ENCODE measurements around the gene BSG.

BSG gene

GRCh38 chr19:572140-572742 lies at the start of gene BSG:
BSG (plus strand) TSS chr19:572596; CDS start chr19:572635, 39 bp downstream.
- DNase-seq (ENCODE audit: low read depth), result peak; percentile 99

- DNase-seq (ENCODE audit: low read depth), result no peak
These were observed 49.7 kb upstream of the BSG start for GRCh38 chr19:522726-523125.

GRCh38 chr19:524062-524674 lies 48.2 kb upstream of the BSG start:
- no peak for DNase-seq (ENCODE audit: low read depth)

GRCh38 chr19:525029-525428 lies 47.4 kb upstream of the BSG start:
- no peak for DNase-seq (ENCODE audit: low read depth)

GRCh38 chr19:525857-526419 lies 46.5 kb upstream of the BSG start:
- DNase-seq (ENCODE audit: low read depth), result no peak

- DNase-seq (ENCODE audit: low read depth), result no peak
These were observed 42.0 kb upstream of the BSG start for GRCh38 chr19:530134-531008.

GRCh38 chr19:531009-531752 lies 41.2 kb upstream of the BSG start:
- peak; percentile 81 for DNase-seq (ENCODE audit: low read depth)

GRCh38 chr19:531753-532560 lies 40.4 kb upstream of the BSG start, which contains the start of gene CDC34:
CDC34 (plus strand) TSS chr19:531760; CDS start chr19:531932, 172 bp downstream.
- DNase-seq (ENCODE audit: low read depth), result no peak

GRCh38 chr19:532561-533363 lies 39.6 kb upstream of the BSG start:
- DNase-seq (ENCODE audit: low read depth), result no peak

GRCh38 chr19:533364-534058 lies 38.9 kb upstream of the BSG start:
- DNase-seq (ENCODE audit: low read depth), result no peak

- DNase-seq (ENCODE audit: low read depth), result no peak
These were observed 38.3 kb upstream of the BSG start for GRCh38 chr19:534088-534487.

GRCh38 chr19:535017-535835 lies 37.2 kb upstream of the BSG start:
- no peak for DNase-seq (ENCODE audit: low read depth)

GRCh38 chr19:536031-536880 lies 36.1 kb upstream of the BSG start:
- no peak for DNase-seq (ENCODE audit: low read depth)

- no peak for DNase-seq (ENCODE audit: low read depth)
These were observed 35.5 kb upstream of the BSG start for GRCh38 chr19:536881-537404.

- DNase-seq (ENCODE audit: low read depth), result no peak
These were observed 33.6 kb upstream of the BSG start for GRCh38 chr19:538641-539428.

- DNase-seq (ENCODE audit: low read depth), result no peak
These were observed 32.9 kb upstream of the BSG start for GRCh38 chr19:539429-540030.

Data from activated T-helper 1 cell treated with Interleukin-2 at 50 U/mL for 16 hours (primary cell).